HepG2 (cell line): Measurements from ENCODE around the gene KIF24. TPM values are rescaled to one million over a fixed set of nuclear protein-coding genes. Genes with fewer than 3 reads are reported as not detected.
A peak's percentile ranks its signal among the peaks of the same experiment; 100 is the strongest.

Experiments used
- DR1 ChIP-seq: sonication (generic); formaldehyde crosslinking; IDR thresholded peaks from 2 replicates; pipeline ENCODE4 v1.8.0; 2021; ENCODE audit warnings: mild to moderate bottlenecking, missing genetic modification reagents, inconsistent platforms
- GRHL1 ChIP-seq: sonication (generic); formaldehyde crosslinking; conservative IDR thresholded peaks from 2 replicates; pipeline ENCODE4 v1.8.0; 2022; ENCODE audit warnings: missing genetic modification reagents
- HOXA7 ChIP-seq: sonication (generic); formaldehyde crosslinking; IDR thresholded peaks from 2 replicates; pipeline ENCODE4 v1.8.1; 2022; ENCODE audit warnings: mild to moderate bottlenecking, missing genetic modification reagents, moderate library complexity
- KLF12 ChIP-seq: sonication (generic); formaldehyde crosslinking; IDR thresholded peaks from 2 replicates; pipeline ENCODE4 v1.4.0; 2020; ENCODE audit warnings: missing genetic modification reagents, borderline replicate concordance
- RFX3 ChIP-seq: IDR thresholded peaks from 2 replicates; pipeline ENCODE4 v1.6.1; 2016; ENCODE audit warnings: missing biosample characterization, missing genetic modification reagents
- SP5 ChIP-seq: IDR thresholded peaks from 2 replicates; pipeline ENCODE4 v1.6.1; 2016; ENCODE audit warnings: low read depth, borderline replicate concordance
- TERF1 ChIP-seq: sonication (generic); formaldehyde crosslinking; IDR thresholded peaks from 2 replicates; pipeline ENCODE4 v1.8.0; 2022; ENCODE audit warnings: mild to moderate bottlenecking, missing genetic modification reagents, moderate library complexity
- ZNF333 ChIP-seq: sonication (generic); formaldehyde crosslinking; IDR thresholded peaks from 2 replicates; pipeline ENCODE4 v1.4.0; 2020; ENCODE audit warnings: mild to moderate bottlenecking, missing genetic modification reagents, borderline replicate concordance
- ZNF354B ChIP-seq: sonication (generic); formaldehyde crosslinking; IDR thresholded peaks from 2 replicates; pipeline ENCODE4 v1.8.0; 2022; ENCODE audit warnings: mild to moderate bottlenecking, missing genetic modification reagents
- ZNF496 ChIP-seq: sonication (generic); formaldehyde crosslinking; IDR thresholded peaks from 2 replicates; pipeline ENCODE4 v1.8.1; 2023; ENCODE audit warnings: mild to moderate bottlenecking, moderate library complexity, missing genetic modification reagents; ENCODE audit not compliant: insufficient replicate concordance
- ZNF589 ChIP-seq: sonication (generic); formaldehyde crosslinking; conservative IDR thresholded peaks from 2 replicates; pipeline ENCODE4 v1.8.0; 2022; ENCODE audit warnings: mild to moderate bottlenecking, moderate library complexity, missing genetic modification reagents
- ZNF710 ChIP-seq: sonication (generic); formaldehyde crosslinking; IDR thresholded peaks from 2 replicates; pipeline ENCODE4 v1.5.0; 2020; ENCODE audit warnings: mild to moderate bottlenecking, missing genetic modification reagents, borderline replicate concordance
- ZSCAN31 ChIP-seq: sonication (generic); formaldehyde crosslinking; IDR thresholded peaks from 2 replicates; pipeline ENCODE4 v1.5.0; 2020; ENCODE audit warnings: low read depth, mild to moderate bottlenecking, missing genetic modification reagents
- ZSCAN9 ChIP-seq: IDR thresholded peaks from 2 replicates; pipeline ENCODE4 v1.6.1; 2016; ENCODE audit warnings: borderline replicate concordance
- polyA plus RNA-seq, 8 experiments: library from polyadenylated mRNA; depleted of rRNA in 3 of 8; stranded (reverse) in 7 of 8; unstranded in 1 of 8; fragments of >200 nt; fragmentation: Illumina TruSeq in 4 of 8; extraction: Trizol in 4 of 8; gene quantifications; 2 replicates each; pipeline versions ENCODE4 v1.2.1 to v1.2.3, GENCODE V29; 2011 to 2016; ENCODE audit warnings: low read depth in 4 of 8, missing spikeins in 1 of 8, mixed read lengths in 1 of 8; ENCODE audit not compliant: insufficient read depth in 1 of 8
- total RNA-seq, 5 experiments: library from RNA; depleted of rRNA; stranded (reverse); fragments of >200 nt; fragmentation: Illumina TruSeq; extraction: Trizol; gene quantifications; 2 replicates each; pipeline ENCODE4 v1.2.3, GENCODE V29; 2016; ENCODE audit warnings: low read depth in 1 of 5
- TF ChIP-seq, protein P1 (sequence below): IDR thresholded peaks from 2 replicates; pipeline ENCODE4 v1.6.1; 2016; ENCODE audit warnings: missing biosample characterization, missing genetic modification reagents, low read depth
- TF ChIP-seq, protein P2 (sequence below): sonication (generic); formaldehyde crosslinking; IDR thresholded peaks from 2 replicates; pipeline ENCODE4 v1.4.0; 2020; ENCODE audit warnings: missing genetic modification reagents
- TF ChIP-seq, protein P3 (sequence below): sonication (generic); formaldehyde crosslinking; IDR thresholded peaks from 2 replicates; pipeline ENCODE4 v1.5.1; 2020; ENCODE audit warnings: missing genetic modification reagents, mild to moderate bottlenecking, borderline replicate concordance

The KIF24 gene
- total and polyA plus RNA-seq, 2 of the 13 experiments (the other 11 are each of a cell fraction or from before 2014, with no cell fraction given), result 1.1 to 3.0 TPM

DNA sequence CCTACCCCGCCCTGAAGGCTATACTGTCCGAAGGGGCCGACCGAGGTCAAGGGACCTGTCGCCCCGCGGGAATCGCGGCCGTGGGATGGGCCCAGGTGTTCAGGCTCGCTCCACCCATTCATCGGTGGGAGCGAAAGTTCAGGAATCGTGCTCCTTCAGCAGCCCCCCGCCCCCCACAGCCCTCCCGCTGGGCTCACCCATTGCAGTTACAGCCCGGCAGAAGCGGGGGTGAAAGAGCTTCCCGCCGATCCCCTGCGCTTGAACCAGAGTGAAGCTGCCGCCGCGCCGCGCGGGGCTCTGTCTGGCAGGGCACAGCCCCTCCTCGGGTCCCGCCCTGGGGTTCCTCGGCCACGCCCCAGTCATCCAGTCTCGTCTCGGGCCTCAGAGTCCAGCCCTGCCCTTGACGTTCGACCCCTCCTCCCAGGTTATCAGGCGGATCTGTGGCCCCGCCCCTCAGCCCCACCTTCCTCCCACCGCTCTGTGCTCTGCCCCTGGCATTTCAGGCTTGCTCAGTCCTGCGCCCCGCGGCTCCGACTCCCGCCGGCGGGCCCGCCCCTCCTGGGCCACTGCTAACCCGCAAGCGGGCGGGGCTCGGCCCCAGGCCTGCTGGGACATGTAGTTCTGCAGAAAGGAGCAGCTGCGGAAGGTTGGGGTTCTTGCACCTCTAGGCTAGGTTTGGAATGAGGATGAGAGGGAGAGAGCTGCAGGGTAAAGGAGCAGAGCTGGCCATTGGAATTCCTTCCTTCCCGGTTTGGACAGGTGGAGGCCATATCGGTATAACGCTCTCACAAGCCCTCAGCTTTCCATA is 47.7 kb upstream of the KIF24 start, which contains the start of gene MYORG (continued):
- TF ChIP-seq, protein P1, sequence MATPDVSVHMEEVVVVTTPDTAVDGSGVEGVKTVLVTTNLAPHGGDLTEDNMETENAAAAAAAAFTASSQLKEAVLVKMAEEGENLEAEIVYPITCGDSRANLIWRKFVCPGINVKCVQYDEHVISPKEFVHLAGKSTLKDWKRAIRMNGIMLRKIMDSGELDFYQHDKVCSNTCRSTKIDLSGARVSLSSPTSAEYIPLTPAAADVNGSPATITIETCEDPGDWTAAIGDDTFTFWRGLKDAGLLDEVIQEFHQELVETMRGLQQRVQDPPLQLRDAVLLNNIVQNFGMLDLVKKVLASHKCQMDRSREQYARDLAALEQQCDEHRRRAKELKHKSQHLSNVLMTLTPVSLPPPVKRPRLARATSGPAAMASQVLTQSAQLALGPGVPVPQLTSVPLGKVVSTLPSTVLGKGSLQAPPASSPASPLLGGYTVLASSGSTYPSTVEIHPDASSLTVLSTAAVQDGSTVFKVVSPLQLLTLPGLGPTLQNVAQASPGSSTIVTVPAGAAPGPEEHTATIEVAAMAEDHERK (CRISPR knock-in tag), result peak; percentile 64; the same call in 1 of the 2 replicates
- TF ChIP-seq, protein P2, sequence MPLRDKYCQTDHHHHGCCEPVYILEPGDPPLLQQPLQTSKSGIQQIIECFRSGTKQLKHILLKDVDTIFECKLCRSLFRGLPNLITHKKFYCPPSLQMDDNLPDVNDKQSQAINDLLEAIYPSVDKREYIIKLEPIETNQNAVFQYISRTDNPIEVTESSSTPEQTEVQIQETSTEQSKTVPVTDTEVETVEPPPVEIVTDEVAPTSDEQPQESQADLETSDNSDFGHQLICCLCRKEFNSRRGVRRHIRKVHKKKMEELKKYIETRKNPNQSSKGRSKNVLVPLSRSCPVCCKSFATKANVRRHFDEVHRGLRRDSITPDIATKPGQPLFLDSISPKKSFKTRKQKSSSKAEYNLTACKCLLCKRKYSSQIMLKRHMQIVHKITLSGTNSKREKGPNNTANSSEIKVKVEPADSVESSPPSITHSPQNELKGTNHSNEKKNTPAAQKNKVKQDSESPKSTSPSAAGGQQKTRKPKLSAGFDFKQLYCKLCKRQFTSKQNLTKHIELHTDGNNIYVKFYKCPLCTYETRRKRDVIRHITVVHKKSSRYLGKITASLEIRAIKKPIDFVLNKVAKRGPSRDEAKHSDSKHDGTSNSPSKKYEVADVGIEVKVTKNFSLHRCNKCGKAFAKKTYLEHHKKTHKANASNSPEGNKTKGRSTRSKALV (CRISPR knock-in tag), result 0 out of 2 replicates have a peak, but pooled peaks have one; percentile 25
- no peak for TF ChIP-seq HOXA7 (CRISPR knock-in tag)
- TF ChIP-seq ZNF710 (CRISPR knock-in tag), result peak; percentile 23; the same call in 1 of the 2 replicates
- TF ChIP-seq ZSCAN31 (CRISPR knock-in tag), result no peak
- peak; percentile 97 for TF ChIP-seq SP5 (CRISPR knock-in tag)
- no peak; the same call in 1 of the 2 replicates for TF ChIP-seq ZNF333 (CRISPR knock-in tag)
- TF ChIP-seq DR1 (CRISPR knock-in tag), result peak; percentile 75
- TF ChIP-seq GRHL1 (CRISPR knock-in tag), result no peak
- peak; percentile 30; the same call in 1 of the 2 replicates for TF ChIP-seq ZSCAN9
- TF ChIP-seq, protein P3, sequence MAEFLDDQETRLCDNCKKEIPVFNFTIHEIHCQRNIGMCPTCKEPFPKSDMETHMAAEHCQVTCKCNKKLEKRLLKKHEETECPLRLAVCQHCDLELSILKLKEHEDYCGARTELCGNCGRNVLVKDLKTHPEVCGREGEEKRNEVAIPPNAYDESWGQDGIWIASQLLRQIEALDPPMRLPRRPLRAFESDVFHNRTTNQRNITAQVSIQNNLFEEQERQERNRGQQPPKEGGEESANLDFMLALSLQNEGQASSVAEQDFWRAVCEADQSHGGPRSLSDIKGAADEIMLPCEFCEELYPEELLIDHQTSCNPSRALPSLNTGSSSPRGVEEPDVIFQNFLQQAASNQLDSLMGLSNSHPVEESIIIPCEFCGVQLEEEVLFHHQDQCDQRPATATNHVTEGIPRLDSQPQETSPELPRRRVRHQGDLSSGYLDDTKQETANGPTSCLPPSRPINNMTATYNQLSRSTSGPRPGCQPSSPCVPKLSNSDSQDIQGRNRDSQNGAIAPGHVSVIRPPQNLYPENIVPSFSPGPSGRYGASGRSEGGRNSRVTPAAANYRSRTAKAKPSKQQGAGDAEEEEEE (CRISPR knock-in tag), result no peak; the same call in 1 of the 2 replicates
- no peak for TF ChIP-seq ZNF496 (CRISPR knock-in tag)
- TF ChIP-seq TERF1, result no peak
- TF ChIP-seq RFX3 (CRISPR knock-in tag), result no peak
- no peak; the same call in 1 of the 2 replicates for TF ChIP-seq ZNF589 (CRISPR knock-in tag)
- peak; percentile 92 for TF ChIP-seq KLF12 (CRISPR knock-in tag)
- 0 out of 2 replicates have a peak, but pooled peaks have one; percentile 31 for TF ChIP-seq ZNF354B
